ENCODE measurements around the gene JDP2.
"Not testable (repeated sequence)": the region's sequence is repeated elsewhere in the genome, so short reads cannot be mapped to it uniquely, and the experiment has no call there.

JDP2 gene

GRCh38 chr14:75467763-75468162 is 39.9 kb downstream of the JDP2 start:
- H3K9me3 Mint-ChIP-seq: no peaks in the 10 kb centered on the region
- DNase-seq: no peak
- no peak overlapping the region for H3K27ac Mint-ChIP-seq
- H3K36me3 Mint-ChIP-seq (ENCODE audit: low read depth): no peaks in the 10 kb centered on the region
- H3K4me3 Mint-ChIP-seq: no peak overlapping the region
- peaks cover 5% of the 10 kb centered on the region for H3K4me1 Mint-ChIP-seq (ENCODE audit: low read depth)
- H3K27me3 Mint-ChIP-seq: no peaks in the 10 kb centered on the region

- H3K9me3 Mint-ChIP-seq: no peaks in the 10 kb centered on the region
- H3K4me1 Mint-ChIP-seq (ENCODE audit: low read depth): peaks cover 5% of the 10 kb centered on the region
- no peak overlapping the region for H3K27ac Mint-ChIP-seq
- no peaks in the 10 kb centered on the region for H3K27me3 Mint-ChIP-seq
- no peak overlapping the region for H3K4me3 Mint-ChIP-seq
- H3K36me3 Mint-ChIP-seq (ENCODE audit: low read depth): no peaks in the 10 kb centered on the region
- no peak for DNase-seq
These were observed 41.3 kb downstream of the JDP2 start for GRCh38 chr14:75469164-75469563.

GRCh38 chr14:75469606-75470237 is 41.9 kb downstream of the JDP2 start:
- no peaks in the 10 kb centered on the region for H3K36me3 Mint-ChIP-seq (ENCODE audit: low read depth)
- H3K9me3 Mint-ChIP-seq: no peaks in the 10 kb centered on the region
- H3K4me3 Mint-ChIP-seq: no peak overlapping the region
- no peak overlapping the region for H3K27ac Mint-ChIP-seq
- H3K4me1 Mint-ChIP-seq (ENCODE audit: low read depth): peaks cover 5% of the 10 kb centered on the region
- DNase-seq: no peak
- no peaks in the 10 kb centered on the region for H3K27me3 Mint-ChIP-seq

DNA sequence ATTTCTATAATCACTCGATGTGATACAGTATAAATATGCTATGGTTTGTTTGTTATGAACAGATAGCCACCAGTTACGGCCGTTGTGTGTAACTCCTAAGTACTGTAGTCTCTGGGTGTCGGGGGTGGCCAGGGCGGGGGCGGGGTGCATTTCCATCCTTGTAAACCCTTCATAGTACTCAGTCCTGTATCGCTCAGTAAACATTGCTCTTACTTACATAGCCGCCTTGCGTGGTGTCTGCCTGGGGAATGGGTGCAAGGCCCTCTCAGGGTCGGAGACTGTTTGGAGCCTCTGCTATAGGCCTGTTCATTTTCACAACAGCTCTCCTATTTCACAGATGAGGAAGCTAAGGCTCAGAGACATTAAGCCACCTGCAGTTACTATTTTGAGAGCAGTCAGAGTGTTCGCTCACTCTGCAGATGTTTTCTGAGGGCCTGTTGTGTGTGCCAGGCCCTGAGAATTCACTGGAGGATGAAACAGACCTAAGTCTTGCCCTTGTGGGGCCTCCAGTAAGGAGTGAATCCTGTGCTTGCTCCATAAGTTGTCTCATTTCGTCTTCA is 42.5 kb downstream of the JDP2 start:
- no peak for DNase-seq
- H3K4me1 Mint-ChIP-seq (ENCODE audit: low read depth): peaks cover 5% of the 10 kb centered on the region
- H3K4me3 Mint-ChIP-seq: no peak overlapping the region
- H3K27me3 Mint-ChIP-seq: no peaks in the 10 kb centered on the region
- H3K36me3 Mint-ChIP-seq (ENCODE audit: low read depth): no peaks in the 10 kb centered on the region
- H3K9me3 Mint-ChIP-seq: no peaks in the 10 kb centered on the region
- no peak overlapping the region for H3K27ac Mint-ChIP-seq

- no peaks in the 10 kb centered on the region for H3K27me3 Mint-ChIP-seq
- no peaks in the 10 kb centered on the region for H3K9me3 Mint-ChIP-seq
- no peak overlapping the region for H3K27ac Mint-ChIP-seq
- H3K36me3 Mint-ChIP-seq (ENCODE audit: low read depth): no peaks in the 10 kb centered on the region
- no peak overlapping the region for H3K4me3 Mint-ChIP-seq
- peaks cover 5% of the 10 kb centered on the region for H3K4me1 Mint-ChIP-seq (ENCODE audit: low read depth)
- no peak for DNase-seq
These were observed 43.2 kb downstream of the JDP2 start for GRCh38 chr14:75471059-75471458.

GRCh38 chr14:75474127-75474526 is 46.3 kb downstream of the JDP2 start:
- H3K4me1 Mint-ChIP-seq (ENCODE audit: low read depth); H3K27ac Mint-ChIP-seq; H3K4me3 Mint-ChIP-seq; H3K27me3 Mint-ChIP-seq; DNase-seq; H3K36me3 Mint-ChIP-seq (ENCODE audit: low read depth); H3K9me3 Mint-ChIP-seq: not testable (repeated sequence)

DNA sequence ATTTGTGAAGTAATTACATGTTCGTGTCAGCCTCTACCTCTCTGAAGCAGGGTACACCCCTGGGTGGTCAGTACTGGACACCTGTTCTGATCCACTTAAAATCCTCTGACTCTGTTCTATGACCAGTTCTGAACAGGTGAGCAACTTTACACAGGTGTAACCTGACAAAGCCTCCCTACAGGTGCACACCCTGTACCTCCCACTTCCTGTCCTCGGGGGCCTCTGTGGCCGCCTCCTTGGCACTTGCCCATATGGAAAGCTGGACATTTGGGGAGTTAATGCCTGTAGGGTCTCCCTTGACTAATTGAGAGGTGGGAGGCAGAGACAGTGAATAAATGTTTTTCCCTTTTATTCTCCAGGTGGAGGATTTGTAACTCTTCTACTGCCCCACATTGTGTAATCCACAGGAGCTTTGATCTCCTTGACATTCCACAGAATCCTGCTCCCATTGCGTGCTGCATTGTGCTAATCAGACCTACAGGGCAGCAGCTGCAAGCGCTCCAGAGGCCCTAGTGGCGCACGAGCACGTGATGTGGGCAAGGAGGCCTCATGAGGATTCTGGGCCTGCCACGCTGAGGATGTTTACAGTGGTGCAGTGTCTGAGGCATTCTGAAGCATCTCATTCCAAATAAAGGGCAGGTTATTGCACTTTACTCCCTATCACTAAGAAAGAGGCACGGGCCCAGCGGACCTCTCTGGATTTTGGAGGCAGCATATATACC is 48.6 kb downstream of the JDP2 start:
- DNase-seq: no peak
- Mint-ChIP-seq H3K4me1 (ENCODE audit: low read depth) (no peaks in the 10 kb centered on the region), H3K27ac (no peak overlapping the region), H3K27me3 (no peaks in the 10 kb centered on the region), H3K4me3 (no peak overlapping the region), H3K9me3 (no peaks in the 10 kb centered on the region), H3K36me3 (ENCODE audit: low read depth) (no peaks in the 10 kb centered on the region)

GRCh38 chr14:75477881-75478280 is 50.1 kb downstream of the JDP2 start:
- Mint-ChIP-seq H3K27ac (no peak overlapping the region), H3K4me3 (no peak overlapping the region), H3K36me3 (ENCODE audit: low read depth) (no peaks in the 10 kb centered on the region), H3K4me1 (ENCODE audit: low read depth) (no peaks in the 10 kb centered on the region), H3K9me3 (no peaks in the 10 kb centered on the region), H3K27me3 (no peaks in the 10 kb centered on the region)
- DNase-seq: no peak

DNA sequence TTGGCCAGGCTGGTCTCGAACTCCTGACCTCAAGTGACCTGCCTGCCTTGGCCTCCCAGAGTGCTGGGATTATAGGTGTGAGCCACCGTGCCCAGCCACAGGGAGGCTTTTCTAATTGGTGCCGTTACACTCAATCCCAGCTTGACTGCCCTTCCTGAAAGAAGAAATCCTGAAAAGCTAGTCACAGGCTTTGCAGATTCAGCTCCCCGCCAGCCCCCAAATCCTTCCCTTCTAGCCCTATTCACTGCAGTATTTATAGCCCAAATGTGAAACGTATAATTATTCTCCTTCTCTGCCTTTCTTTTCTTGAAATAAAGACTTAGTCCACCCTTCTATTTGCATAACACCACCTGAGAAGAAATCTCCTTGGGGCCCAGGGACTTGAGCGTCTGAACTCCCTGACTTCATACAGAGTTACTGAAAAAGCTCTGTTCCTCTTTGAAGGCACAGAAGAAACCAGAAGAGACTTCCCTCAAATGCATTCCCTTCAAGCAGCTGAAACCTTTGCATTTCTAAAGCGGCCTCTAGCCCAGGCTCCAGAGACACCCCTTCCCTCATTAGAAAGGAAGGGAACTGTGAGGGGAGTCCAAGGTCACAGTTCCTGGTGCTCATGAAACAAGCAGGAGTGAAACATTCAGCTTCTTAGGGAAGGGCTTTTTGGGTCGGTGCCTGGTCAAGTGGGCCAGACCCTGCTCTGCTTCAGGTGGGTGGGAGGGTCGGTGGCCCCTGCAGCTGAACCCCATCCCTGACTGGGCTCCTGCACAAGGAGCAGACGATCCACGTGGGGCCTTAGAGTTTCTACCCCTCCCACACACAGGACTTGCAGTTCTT is 52.2 kb downstream of the JDP2 start:
- no peaks in the 10 kb centered on the region for H3K27me3 Mint-ChIP-seq
- no peaks in the 10 kb centered on the region for H3K4me1 Mint-ChIP-seq (ENCODE audit: low read depth)
- no peak overlapping the region for H3K27ac Mint-ChIP-seq
- DNase-seq: no peak
- H3K9me3 Mint-ChIP-seq: no peaks in the 10 kb centered on the region
- no peak overlapping the region for H3K4me3 Mint-ChIP-seq
- H3K36me3 Mint-ChIP-seq (ENCODE audit: low read depth): no peaks in the 10 kb centered on the region

DNA sequence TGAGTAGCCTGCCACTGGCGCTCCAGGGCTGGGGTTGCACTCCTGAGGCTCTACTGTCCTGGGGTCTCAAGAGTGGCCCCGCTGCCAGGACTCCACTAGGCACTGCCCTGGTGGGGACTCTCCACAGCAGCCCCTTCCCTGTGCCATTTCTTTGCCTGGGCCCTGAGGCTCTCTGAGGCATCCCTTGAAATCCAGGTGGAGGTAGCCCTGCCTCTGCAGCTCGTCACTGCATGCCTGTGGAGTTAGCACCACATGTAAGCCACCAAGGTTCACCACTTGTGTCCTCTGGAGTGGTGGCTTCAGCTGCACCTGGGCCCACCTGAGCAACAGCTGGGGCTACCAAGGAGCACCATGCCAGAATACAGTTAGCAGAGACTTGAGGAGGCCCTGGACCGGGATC is 54.5 kb downstream of the JDP2 start:
- DNase-seq: no peak
- Mint-ChIP-seq H3K27ac (no peak overlapping the region), H3K4me3 (no peak overlapping the region), H3K27me3 (no peaks in the 10 kb centered on the region), H3K9me3 (no peaks in the 10 kb centered on the region), H3K36me3 (ENCODE audit: low read depth) (no peaks in the 10 kb centered on the region), H3K4me1 (ENCODE audit: low read depth) (peaks cover 12% of the 10 kb centered on the region)

GRCh38 chr14:75484711-75485429 is 57.0 kb downstream of the JDP2 start:
- no peaks in the 10 kb centered on the region for H3K27me3 Mint-ChIP-seq
- H3K4me3 Mint-ChIP-seq: no peak overlapping the region
- H3K36me3 Mint-ChIP-seq (ENCODE audit: low read depth): no peaks in the 10 kb centered on the region
- no peak overlapping the region for H3K27ac Mint-ChIP-seq
- no peak for DNase-seq
- no peaks in the 10 kb centered on the region for H3K9me3 Mint-ChIP-seq
- peaks cover 25% of the 10 kb centered on the region for H3K4me1 Mint-ChIP-seq (ENCODE audit: low read depth)

GRCh38 chr14:75486318-75486717 is 58.5 kb downstream of the JDP2 start:
- DNase-seq: no peak
- H3K4me1 Mint-ChIP-seq (ENCODE audit: low read depth): peaks cover 26% of the 10 kb centered on the region
- no peak overlapping the region for H3K4me3 Mint-ChIP-seq
- H3K27me3 Mint-ChIP-seq: no peaks in the 10 kb centered on the region
- H3K36me3 Mint-ChIP-seq (ENCODE audit: low read depth): no peaks in the 10 kb centered on the region
- no peak overlapping the region for H3K27ac Mint-ChIP-seq
- H3K9me3 Mint-ChIP-seq: no peaks in the 10 kb centered on the region

DNA sequence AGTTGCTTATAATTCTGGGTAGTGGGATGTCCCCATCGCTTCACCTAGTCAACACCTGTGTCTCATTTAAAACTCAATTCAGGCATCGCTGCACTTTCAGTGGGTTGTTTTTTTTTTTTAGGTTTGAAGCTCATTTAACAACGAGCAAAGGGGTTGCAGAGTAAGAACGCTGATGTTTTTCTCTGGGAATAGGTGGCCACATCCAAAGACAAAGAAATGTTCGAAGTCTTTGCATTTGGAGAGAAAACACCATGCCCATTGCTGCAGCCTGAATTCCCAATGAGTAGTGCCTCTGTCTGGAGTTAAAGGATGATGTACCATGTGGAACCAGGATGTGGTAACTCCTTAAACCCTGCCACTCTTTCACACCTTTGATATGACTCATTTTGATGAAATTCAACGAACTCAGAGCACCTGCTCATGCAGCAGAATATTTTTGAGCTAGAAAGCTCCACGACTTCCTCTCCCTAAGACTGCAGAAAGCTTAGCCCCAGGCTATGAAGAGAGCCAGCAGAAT is 59.4 kb downstream of the JDP2 start:
- peak; percentile 52 for DNase-seq
- H3K27ac Mint-ChIP-seq: peak overlapping the region; percentile 53

DNA sequence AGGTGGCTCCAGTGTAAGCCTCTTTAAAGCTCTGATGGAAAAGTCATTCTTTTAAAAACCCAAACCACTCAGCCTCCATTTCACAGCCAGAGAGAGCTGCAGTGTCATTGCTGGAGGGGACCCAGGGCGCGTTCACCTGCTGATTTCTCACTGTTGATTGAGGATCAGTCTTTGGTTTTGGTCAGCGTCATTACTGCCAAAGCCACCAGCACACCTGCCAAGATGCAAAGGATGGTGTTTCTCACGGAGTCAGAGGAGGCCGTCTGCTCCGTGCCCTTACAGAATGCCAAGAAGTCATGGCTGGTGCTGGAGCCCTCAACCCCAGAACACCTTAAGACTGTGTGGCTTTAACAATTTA is 61.6 kb downstream of the JDP2 start:
- Mint-ChIP-seq H3K27me3 (no peaks in the 10 kb centered on the region), H3K4me3 (no peak overlapping the region), H3K27ac (no peak overlapping the region)

More for the DNA sequence above, 59.4 kb downstream of the JDP2 start:
- no peaks in the 10 kb centered on the region for H3K9me3 Mint-ChIP-seq
- H3K4me3 Mint-ChIP-seq: no peak overlapping the region
- H3K27me3 Mint-ChIP-seq: no peaks in the 10 kb centered on the region
- peaks cover 34% of the 10 kb centered on the region for H3K4me1 Mint-ChIP-seq (ENCODE audit: low read depth)
- H3K36me3 Mint-ChIP-seq (ENCODE audit: low read depth): no peaks in the 10 kb centered on the region

More for the DNA sequence above, 61.6 kb downstream of the JDP2 start:
- peaks cover 54% of the 10 kb centered on the region for H3K4me1 Mint-ChIP-seq (ENCODE audit: low read depth)
- H3K36me3 Mint-ChIP-seq (ENCODE audit: low read depth): no peaks in the 10 kb centered on the region
- no peaks in the 10 kb centered on the region for H3K9me3 Mint-ChIP-seq
- DNase-seq: no peak

All from activated T-cell treated with anti-CD3 and anti-CD28 coated beads, Interleukin-2, amount 50 U/mL, for 24 hours (primary cell).